Loucy (cell line): ENCODE measurements around the gene SOX1.

Source experiments
- CTCF ChIP-seq: fragments of 200-600 bp; sonication (generic); conservative IDR thresholded peaks from 2 replicates; pipeline ENCODE4 v1.5.1; 2014; ENCODE audit warnings: mild to moderate bottlenecking, antibody characterized with exemption, low read length
- EZH2phosphoT487 ChIP-seq: fragments of 200-600 bp; IDR thresholded peaks from 2 replicates; pipeline ENCODE4 v1.6.1; 2018; ENCODE audit warnings: antibody characterized with exemption, mild to moderate bottlenecking, moderate library complexity, borderline replicate concordance

DNA sequence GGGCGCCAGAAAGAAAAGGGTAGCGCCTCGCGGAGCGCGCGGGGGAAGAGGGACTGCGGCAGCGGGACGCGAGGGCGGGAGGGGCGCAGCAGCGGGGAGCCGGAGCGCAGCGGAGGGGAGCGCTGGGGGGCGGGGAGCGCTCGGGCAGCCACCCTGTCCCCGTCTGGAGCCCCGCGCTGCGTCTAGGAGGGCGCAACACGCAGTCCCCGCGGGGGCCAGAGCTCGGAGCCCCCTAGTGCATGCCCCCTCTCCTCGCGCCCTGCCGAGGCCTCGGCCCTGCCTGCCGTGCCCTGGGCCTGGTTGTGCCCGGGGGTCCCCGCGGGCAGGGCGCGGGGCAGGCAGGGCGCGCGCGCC, 37.9 kb downstream of the SOX1 start:
- no peak for TF ChIP-seq CTCF
- no peak for TF ChIP-seq EZH2phosphoT487
